Measurements from ENCODE around the gene DGKH.
"Not testable (repeated sequence)": the region's sequence is repeated elsewhere in the genome, so short reads cannot be mapped to it uniquely, and the experiment has no call there.

The DGKH gene

DNA sequence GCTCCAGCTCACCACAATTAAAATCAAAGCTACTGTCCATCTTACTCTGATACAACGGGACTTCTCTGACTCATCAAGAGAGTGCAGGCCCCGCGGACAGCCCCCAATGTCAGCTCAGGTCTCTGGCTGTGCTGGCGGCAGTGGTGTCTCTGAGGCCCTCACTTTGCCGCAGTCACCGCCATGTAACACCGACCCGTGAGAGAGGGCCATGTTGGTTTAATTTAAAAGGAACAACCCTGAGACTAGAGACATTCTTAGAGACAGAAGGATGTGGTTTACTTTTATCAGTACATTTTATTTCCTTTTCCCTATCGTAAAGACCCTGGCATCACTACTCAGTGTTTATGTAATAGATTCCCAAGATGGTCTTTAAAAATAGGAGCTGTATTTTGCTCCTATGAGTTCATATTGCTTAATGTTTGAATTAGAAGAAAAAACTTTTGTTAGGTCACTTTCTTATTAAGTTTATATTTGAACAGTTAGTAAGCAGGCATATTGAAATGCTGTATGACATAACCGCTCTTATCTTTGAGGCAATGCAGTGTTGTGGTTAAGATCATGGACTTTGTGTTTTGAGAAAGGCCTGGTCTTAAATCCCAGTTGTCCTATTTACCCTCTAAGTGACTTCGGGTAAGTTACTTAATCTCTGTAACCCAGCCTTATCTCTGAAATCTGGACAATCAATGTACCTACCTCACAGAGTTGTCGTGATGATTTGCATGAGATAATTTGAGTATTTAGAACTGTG is 23.4 kb downstream of the DGKH start:
- no peak for DNase-seq (ENCODE audit: low read depth)

DNA sequence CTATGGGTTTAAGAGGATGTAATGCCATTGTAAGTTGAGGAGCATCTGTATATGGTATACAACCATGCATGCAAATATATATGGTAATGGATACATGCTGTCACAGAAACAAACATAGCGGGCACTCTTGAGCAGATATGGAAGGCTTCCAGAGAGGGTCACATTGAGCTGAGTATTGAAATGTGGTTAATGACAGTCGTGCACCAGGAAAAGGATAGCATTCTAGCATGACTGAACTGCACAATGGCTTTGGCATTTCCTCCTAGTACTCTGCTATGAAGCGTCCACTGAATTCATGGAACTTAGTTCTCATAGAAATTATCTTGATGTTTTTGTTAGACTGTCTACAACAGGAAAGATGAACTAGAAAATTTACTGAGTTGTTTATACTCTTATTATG is 25.2 kb downstream of the DGKH start:
- no peak for DNase-seq (ENCODE audit: low read depth)

DNA sequence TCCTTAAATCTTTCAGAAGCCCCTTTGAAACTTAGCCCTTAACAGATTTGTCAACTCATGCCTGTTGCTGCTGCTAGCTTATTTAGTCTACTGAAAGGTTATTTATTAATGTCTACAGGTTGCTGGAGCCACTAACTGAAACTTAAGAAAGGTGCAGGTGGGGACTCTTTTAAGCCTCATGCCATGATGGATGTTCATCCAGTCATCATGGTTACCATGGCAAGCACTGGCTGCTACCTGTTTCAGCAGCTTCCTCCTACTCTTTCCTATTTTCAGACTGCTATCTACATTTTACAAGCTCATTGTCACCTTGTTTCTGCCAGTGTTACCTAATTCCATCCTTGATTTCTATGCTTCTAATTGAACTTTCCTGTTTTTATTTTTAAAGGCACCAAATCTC is 27.1 kb downstream of the DGKH start:
- no peak for DNase-seq (ENCODE audit: low read depth)

DNA sequence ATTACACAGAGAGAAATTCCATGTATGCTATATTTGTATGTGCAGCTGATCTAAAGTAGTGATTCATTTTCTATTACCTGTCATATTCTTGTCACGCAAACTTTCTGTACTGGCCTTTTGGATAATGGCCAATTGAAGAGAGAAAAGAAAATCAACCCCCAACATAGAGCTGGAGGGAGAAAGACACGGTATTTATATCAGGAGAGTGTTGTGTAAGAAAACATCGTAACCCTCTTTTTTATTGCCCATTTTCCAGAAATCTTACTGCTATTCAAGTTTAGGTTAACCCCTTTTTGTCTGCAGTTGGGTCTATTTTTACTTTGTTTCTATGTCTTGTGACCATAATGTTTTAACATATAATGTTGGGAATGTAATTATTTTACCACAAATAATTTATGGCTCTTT is 27.9 kb downstream of the DGKH start:
- no peak for DNase-seq (ENCODE audit: low read depth)

DNA sequence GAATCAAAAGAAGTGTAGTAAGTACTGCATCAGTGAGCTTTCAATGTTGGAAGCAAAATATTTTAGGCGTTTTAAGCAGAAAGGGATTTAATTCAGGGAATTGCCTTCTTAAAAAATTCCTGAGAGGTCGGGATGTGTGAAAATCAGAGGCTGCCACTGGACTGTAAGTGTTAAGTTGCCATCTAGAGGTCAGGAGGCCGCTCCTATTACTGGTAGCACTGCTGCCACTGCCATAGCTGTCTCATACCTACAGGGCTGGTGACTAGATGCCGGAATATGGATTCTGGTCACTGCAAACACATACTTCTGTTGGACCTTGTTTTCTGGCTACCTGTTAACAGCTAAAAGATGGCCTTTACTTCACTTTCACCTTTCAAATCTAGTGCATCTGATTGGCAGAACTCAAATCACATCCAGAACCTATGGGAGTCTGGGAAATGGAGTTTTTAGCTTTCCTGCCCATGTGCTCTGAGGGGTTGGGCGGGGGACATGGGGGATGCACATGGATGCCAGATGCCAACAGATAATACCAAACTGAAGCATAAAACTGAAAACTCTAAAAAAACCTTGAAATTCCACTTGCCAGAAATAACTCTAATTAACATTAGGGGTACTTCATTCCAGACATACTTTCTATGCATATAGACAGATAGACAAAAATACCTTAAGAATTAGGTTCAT is 29.8 kb downstream of the DGKH start:
- DNase-seq (ENCODE audit: low read depth) = no peak

DNA sequence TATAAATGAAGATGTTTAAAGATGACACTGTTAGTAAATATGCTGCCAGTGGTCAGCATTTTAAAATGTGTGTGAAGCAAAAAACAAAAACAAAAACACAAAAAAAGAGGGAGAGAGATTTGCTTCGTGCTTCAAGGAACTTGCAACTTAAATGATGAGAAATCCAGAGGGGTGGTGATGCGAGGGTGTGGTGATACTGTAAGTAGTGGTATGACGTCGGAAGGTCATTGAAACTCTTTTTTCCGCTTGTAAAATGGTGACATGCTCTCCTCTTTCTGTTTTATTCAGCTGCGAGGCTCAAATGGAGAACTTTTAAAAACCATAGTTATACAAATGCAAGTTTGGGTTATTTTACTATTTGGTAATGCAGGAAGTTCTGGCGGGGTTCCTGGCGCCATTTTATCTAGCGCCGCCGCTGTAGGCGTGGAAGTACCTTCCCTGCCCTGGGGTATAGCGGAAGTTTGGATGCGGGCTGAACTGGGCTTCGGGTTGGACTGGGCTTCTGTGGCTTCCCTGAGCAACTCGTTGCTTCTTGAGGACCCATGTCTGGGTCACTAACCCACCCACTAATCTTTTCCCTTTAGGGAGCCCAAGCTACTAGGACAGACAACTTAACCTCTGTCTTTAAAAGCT is 34.8 kb downstream of the DGKH start:
- no peak for DNase-seq (ENCODE audit: low read depth)

DNA sequence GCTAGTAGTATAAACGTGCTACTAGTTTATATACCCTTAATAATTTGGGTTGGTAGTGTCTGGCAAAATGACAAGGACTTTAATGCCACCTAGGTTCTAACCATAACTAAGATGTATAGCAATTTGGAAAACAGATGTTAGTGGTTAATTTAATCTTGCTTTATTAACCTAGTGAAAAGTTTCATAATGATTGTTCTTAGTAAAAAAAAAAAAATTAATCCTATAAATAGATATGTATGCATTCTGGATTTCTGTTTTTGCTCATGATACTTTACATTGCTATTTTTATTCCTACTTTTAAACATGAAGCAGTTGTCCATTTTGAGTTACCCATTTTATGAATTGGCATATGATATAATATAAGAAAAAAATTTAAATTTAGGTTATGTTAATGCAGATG is 36.3 kb downstream of the DGKH start:
- DNase-seq (ENCODE audit: low read depth) = no peak

DNA sequence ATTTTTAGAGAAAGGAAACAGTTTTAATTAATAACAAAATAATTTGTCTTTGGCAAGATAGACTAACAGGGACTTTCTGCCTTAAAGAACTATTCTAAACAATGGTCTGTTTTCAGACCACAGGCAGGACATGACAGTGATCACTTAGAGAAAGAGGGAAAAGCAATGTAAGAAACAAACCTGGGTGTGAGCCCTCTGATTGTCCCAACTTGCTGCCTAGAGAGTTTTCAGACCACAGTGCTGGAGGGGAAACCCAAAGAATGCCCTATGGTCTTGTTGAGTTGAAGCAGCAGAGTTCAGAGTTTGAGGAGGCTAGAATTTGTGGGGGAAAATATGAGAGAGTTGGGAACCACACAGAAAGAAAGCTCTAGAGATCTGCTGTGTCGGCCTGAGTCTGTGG is 38.1 kb downstream of the DGKH start:
- DNase-seq (ENCODE audit: low read depth) = no peak

DNA sequence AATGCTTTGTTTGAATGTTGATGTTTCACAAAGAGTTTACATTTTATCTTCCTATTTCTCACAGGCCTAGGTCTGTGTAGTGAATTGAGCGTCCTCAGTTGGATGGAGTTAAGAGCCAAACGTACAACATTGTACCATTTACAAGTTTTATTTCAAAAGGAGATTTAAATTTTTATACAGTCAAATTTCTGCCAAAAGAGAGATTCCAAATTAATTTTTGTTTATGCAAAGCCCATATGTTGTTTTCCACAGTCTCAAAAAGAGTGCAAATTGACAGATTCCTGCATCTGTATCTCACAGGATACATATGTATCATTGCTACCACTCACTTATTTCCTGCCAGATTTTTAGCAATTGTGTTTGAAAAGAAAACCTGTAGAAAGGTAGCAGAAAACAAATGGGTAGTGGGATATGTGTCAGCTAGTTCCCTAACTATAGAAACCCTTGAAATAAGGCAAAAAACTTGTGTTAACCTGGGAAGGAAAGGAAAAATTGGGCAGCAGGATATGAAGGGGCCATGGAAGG is 46.1 kb downstream of the DGKH start:
- no peak for DNase-seq (ENCODE audit: low read depth)

DNA sequence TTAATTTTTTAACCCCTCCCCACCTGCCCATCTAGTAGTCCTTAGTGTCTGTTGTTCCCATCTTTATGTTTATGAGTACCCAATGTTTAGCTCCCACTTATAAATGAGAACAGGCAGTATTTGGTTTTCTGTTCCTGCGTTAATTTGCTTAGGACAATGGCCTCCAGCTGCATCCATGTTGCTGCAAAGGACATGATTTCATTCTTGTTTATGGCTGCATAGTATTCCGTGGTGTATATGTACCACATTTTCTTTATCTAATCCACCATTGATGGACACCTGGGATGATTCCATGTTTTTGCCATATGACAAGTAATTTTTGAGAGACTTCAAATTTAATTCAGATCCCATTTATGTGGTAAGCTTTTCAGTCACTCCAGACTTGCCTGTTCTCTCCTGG is 47.8 kb downstream of the DGKH start:
- DNase-seq (ENCODE audit: low read depth) = not testable (repeated sequence)

DNA sequence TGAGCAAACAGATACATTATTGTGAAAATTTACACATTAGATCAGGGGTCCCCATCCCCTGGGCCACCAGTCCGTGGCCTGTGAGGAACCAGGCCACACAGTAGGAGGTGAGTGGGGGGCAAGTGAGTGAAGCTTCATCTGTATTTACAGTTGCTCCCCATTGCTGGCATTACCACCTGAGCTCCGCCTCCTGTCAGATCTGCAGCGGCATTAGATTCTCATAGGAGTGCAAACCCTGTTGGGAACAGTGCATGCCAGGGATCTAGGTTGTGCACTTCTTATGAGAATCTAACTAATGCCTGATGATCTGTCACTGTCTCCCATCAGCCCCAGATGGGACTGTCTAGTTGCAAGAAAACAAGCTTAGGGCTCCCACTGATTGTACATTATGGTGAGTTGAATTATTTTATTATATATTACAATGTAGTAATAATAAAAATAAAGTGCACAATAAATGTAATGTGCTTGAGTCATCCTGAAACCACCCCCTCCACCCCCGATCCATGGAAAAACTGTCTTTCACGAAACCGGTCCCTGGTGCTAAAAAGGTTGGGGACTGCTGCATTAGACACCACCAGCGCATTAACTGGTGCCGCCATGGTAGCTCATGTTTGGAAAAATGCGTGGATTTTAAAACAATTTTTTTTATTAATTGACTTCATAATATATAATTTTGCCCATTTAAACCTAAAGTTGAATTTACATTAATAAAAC is 51.7 kb downstream of the DGKH start:
- no peak for DNase-seq (ENCODE audit: low read depth)

DNA sequence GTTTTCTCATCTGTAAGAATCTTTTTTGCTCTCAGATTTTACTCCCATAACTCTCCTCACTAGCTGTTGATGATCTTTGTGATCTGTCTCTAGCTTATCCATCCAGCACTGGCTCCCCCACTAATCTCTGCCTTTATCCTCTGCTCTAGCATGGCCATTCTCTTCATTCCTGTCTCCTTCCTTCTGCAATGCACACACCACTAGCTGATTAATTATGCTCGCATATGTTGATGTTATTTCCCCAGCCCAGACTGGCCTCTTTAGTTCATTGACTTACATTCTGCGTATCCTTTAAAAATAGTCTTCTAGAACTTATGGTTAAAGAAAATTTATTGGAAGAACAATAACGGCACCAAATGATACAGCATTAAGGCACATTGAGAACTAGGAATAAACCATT is 52.5 kb downstream of the DGKH start:
- DNase-seq (ENCODE audit: low read depth) = no peak

DNA sequence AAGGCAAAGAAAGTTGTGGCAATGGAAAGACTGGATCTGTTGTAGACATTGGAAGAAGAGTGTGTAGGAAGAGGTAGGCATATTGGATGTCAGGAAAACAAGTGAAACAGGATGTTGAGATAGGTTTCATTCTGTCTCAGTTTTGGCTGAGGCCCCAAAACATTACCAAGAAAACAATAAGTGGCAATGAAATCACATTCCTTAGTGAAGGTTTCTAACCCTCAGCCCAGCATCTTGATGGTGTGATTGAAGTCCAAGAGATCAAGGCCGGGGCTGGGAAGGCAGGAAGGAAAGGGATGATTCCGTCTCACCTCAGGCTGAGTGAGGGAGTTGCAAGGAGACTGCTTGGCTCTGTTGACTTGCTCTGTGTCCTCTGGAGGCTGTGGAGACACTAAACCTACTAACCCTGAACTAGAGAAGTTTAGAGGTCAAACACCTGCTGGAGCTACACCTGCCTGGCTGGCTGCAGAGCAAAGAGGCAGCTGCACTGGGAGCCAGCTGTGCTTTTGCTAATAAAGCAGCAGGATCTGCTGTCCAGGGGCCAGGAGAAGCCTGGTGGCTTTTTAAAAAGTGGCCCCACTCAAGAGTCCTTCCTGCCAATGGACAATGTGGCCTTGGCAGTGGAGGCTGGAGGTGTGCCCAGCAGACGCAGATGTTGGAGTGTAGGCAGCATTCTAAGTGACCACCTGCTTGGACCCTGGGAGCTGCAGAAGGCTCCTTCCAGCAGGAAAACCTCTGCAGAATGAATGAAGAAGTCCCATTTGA is 53.6 kb downstream of the DGKH start:
- DNase-seq (ENCODE audit: low read depth) = no peak

DNA sequence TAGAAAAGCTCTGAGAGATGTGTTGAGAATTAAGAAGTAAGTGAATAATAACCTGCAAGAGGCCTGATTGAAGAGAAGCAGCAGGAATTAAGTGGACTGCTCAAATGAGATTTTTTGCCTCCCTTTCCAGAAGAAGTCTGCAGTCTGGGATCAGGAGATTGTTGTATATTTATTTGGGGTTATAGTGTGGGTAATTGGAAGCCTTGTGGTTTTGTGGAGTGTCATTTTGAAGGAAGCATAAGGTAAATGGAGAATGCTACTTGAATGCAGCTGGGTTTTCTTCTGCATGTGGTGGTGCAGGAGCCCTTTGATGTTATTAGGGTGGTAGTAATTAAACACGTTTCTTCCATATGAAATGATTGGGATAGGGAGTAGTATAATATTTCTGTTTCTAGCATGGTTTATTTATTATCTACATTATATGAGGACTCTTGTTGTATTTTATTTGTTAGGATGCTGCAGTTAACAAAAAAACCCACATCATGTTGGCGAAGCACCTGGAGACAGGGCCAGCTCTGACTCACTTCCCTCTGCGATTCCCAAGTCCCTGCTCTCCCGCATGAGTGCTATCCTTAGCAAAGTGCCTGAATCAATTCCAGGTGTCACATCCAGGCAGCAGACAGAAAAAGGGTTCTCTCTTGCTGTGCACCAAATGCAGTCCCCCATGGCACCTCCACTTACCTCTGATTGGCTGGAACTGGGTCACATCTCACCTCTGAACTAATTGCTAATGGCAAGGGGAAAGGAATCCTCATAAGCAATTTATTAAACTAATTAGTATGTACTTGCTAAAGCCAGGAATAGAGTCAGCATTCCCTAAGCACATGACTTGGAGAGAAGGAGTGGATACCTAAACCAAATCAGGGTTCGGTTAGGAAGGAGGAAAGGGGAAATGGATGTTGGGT is 54.8 kb downstream of the DGKH start:
- DNase-seq (ENCODE audit: low read depth) = no peak

DNA sequence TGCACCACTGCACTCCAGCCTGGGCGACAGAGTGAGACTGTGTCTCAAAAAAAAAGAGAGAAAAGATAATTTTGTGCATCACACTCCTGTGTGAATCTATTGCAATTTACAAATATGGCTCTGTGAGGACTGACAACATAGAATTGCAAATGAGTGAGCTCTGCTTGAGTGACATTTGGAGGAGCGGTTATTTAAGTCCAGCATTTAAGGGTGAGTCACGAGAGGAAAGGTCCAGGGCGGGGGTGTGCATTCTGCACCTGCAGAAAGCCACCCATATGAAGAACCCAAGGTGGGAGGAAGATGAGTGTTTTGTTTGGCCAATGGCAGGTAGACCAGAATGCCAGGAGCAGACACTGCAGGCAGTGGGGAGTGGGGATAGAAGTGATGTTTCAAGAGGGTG is 58.5 kb downstream of the DGKH start:
- no peak for DNase-seq (ENCODE audit: low read depth)

DNA sequence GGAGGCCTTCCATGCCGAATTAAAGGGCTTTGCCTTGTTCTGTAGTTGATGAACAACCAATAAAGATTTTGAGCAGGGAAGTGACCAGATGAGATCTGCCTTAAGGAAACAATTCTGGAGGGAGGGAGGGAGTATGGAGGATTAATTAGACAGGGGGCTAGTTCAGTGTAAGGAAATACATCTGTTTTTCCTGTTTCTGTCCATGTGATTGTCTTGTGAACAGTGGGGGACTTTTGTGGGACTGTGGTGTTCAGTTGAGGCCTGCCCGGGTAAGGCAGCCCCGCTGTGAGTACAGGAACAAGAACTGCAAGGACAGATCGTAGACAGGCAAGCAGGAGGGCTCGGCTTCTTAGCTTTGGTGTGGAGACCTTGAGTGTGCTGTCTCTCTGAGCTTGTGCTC is 59.0 kb downstream of the DGKH start:
- no peak for DNase-seq (ENCODE audit: low read depth)

DNA sequence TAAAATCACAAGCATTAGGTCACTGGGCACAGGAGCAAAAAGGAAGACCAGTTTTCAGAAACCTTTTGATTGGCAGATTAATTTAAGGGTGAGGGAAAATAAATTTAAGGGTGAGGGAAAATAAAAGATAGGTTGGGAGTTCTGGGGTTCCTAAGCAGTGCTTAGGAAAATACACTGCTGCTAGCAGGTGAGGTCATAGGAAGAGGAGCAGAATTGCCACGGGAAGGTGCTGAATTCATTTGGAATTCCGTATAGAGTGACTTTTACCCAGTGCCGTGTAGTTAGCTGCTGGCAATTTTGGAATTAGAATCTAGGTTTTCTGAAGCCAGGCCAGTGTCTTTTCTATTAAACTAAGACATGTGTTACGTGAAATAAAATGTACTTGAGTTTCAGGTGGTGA is 59.8 kb downstream of the DGKH start:
- DNase-seq (ENCODE audit: low read depth) = no peak

DNA sequence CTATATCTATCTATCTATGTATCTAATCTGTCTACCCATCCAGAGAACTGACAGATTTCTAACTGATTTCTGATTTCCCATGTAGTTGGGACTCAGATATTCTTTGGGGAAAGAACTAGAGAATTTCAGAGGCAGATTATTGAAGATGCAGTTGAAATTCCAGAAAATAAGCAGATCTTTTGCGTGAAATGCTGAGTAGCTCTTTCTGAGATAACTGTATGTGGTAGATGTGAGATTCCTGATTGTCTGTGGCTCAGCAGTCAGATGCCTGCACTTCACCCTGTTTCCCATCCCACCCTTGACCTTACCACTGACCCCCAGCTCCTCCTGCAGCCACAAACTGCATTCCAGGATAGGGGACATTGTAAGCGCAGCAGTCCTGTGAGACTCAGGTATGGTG is 61.5 kb downstream of the DGKH start:
- no peak for DNase-seq (ENCODE audit: low read depth)

DNA sequence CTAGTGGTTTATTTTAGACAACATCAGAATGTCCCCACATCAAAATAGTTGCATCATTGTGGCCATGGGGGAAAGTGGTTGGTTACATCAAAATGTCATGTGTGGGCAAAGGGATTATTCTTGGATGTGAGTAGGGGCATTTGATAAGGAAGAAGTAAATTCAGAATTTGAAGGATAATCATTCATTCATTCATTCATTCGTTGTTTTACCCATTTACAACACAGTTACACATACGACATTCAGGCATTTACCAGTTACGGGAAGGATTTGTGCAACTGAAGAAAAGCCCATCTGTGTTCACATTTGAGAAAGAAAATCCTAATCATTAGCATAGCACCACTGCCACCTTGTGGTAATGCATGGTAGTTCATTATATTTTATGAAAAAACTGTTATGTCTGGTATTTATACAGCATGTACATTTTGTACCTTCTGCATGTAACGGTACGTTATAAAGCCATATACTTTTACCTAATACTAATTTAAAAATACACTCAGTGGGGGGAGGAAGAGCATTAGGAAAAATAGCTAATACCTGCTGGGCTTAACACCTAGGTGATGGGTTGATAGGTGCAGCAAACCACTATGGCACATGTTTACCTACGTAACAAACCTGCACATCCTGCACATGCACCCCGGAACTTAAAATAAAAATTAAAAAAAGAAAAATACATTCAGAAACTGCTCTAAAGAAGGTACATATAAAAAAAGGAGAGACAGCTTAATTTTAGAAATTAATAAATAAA is 62.1 kb downstream of the DGKH start:
- peak; percentile 54 for DNase-seq (ENCODE audit: low read depth)

DNA sequence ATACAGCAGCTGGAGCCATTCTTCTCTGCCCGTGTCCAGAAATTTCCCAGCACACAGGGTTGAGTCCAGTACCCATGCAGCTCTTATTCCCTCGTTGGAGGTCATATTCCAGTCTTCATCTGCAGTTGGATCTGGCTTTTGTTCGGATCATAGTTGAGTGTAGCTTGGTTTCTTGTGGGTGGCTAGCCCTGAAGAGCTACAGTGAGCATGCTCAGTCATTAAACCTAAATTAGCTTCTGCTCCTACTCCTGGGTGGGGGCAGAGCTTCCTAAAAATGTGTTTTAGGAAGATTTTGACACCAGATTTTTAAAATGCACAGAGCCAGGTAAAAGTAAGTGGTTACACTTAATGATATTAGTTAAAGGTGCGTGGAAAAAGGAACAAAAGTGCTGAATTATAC is 64.4 kb downstream of the DGKH start:
- DNase-seq (ENCODE audit: low read depth) = no peak

Data from stromal cell of bone marrow (primary cell).